ENCODE data around the gene HMGB3. TPM values are rescaled to one million over a fixed set of nuclear protein-coding genes. Genes with fewer than 3 reads are reported as not detected.

HMGB3 gene
- total and polyA plus RNA-seq, 2 donors (not counting 1 experiment from before 2014, with no cell fraction given): 0.51 to 1.6 TPM

GRCh38 chrX:150934453-150934852, 48.7 kb upstream of the HMGB3 start:
- TF ChIP-seq CTCF (IDR thresholded peaks at IDR 0.05): no peak
- TF ChIP-seq EZH2 (IDR thresholded peaks at IDR 0.05; ENCODE audit: borderline replicate concordance, insufficient read depth, low read depth, low read length, poor library complexity, severe bottlenecking): no peak
- WGBS (ENCODE audit: insufficient coverage): 73% methylated on average over 4 of the region's 5 CpGs
- Histone ChIP-seq H3K27ac (ENCODE audit: low read length in 2 of 2) (no peak overlapping the region), H3K4me3 (ENCODE audit: control extremely low read depth in 1 of 5, extremely low read depth in 1 of 5, insufficient read depth in 1 of 5, low read depth in 2 of 5, low read length in 4 of 5) (no peak overlapping the region), H3K4me2 (replicated peaks; ENCODE audit: low read depth, low read length, poor library complexity, severe bottlenecking) (no peak overlapping the region), H3K27me3 (replicated peaks in 1 of 4; ENCODE audit: control extremely low read depth in 1 of 4, control insufficient read depth in 3 of 4, insufficient read depth in 4 of 4, low read length in 3 of 4) (no peaks in the 10 kb centered on the region), H3K36me3 (replicated peaks in 1 of 2; ENCODE audit: control extremely low read depth in 1 of 2, control insufficient read depth in 1 of 2, extremely low read depth in 1 of 2, insufficient read depth in 2 of 2, low read length in 1 of 2) (no peaks in the 10 kb centered on the region), H4K20me1 (ENCODE audit: control insufficient read depth, insufficient read depth, low read length, poor library complexity, severe bottlenecking) (no peaks in the 10 kb centered on the region), H3K79me2 (ENCODE audit: control insufficient read depth, insufficient read depth, low read length) (no peaks in the 10 kb centered on the region), H3K9me3 (ENCODE audit: control extremely low read depth in 1 of 3, control insufficient read depth in 2 of 3, insufficient read depth in 1 of 3, low read length in 2 of 3) (peaks cover 0 to 3% (median 0%) of the 10 kb centered on the region in 3 donors), H3K9ac (ENCODE audit: low read length) (no peak overlapping the region), H3K4me1 (ENCODE audit: control insufficient read depth in 2 of 2, insufficient read depth in 2 of 2, low read length in 2 of 2) (no peaks in the 10 kb centered on the region), H2AFZ (ENCODE audit: insufficient read depth, low read depth, low read length, poor library complexity, severe bottlenecking) (no peak overlapping the region)
- Mint-ChIP-seq H3K27ac (no peak overlapping the region), H3K4me3 (no peak overlapping the region), H3K4me1 (no peaks in the 10 kb centered on the region), H3K9me3 (ENCODE audit: insufficient read depth) (no peaks in the 10 kb centered on the region), H3K27me3 (no peaks in the 10 kb centered on the region)
- ATAC-seq (ENCODE audit: low read depth) (no peak), DNase-seq (no peak)
- CTCF ChIA-PET: no interaction called here
- POLR2A ChIA-PET: no interaction called here
- intact Hi-C loops (cut with micrococcal nuclease): no loop called here

- H3K4me3 Mint-ChIP-seq: no peak overlapping the region
- no peaks in the 10 kb centered on the region for H3K27me3 Mint-ChIP-seq
- ChIA-PET POLR2A (no interaction called here), CTCF (no interaction called here)
- Histone ChIP-seq H3K9ac (ENCODE audit: low read length) (no peak overlapping the region), H4K20me1 (ENCODE audit: control insufficient read depth, insufficient read depth, low read length, poor library complexity, severe bottlenecking) (no peaks in the 10 kb centered on the region), H3K4me1 (ENCODE audit: control insufficient read depth in 2 of 2, insufficient read depth in 2 of 2, low read length in 2 of 2) (no peaks in the 10 kb centered on the region), H3K27ac (ENCODE audit: low read length in 2 of 2) (no peak overlapping the region), H3K4me3 (ENCODE audit: control extremely low read depth in 1 of 5, extremely low read depth in 1 of 5, insufficient read depth in 1 of 5, low read depth in 2 of 5, low read length in 4 of 5) (no peak overlapping the region), H3K4me2 (replicated peaks; ENCODE audit: low read depth, low read length, poor library complexity, severe bottlenecking) (no peak overlapping the region), H3K36me3 (replicated peaks in 1 of 2; ENCODE audit: control extremely low read depth in 1 of 2, control insufficient read depth in 1 of 2, extremely low read depth in 1 of 2, insufficient read depth in 2 of 2, low read length in 1 of 2) (no peaks in the 10 kb centered on the region), H3K9me3 (ENCODE audit: control extremely low read depth in 1 of 3, control insufficient read depth in 2 of 3, insufficient read depth in 1 of 3, low read length in 2 of 3) (peaks cover 0 to 3% (median 0%) of the 10 kb centered on the region in 3 donors), H2AFZ (ENCODE audit: insufficient read depth, low read depth, low read length, poor library complexity, severe bottlenecking) (no peak overlapping the region), H3K79me2 (ENCODE audit: control insufficient read depth, insufficient read depth, low read length) (no peaks in the 10 kb centered on the region), H3K27me3 (replicated peaks in 1 of 4; ENCODE audit: control extremely low read depth in 1 of 4, control insufficient read depth in 3 of 4, insufficient read depth in 4 of 4, low read length in 3 of 4) (no peaks in the 10 kb centered on the region)
- H3K27ac Mint-ChIP-seq: no peak overlapping the region
- ATAC-seq (ENCODE audit: low read depth) (no peak), DNase-seq (no peak)
- H3K4me1 Mint-ChIP-seq: no peaks in the 10 kb centered on the region
- intact Hi-C loops (cut with micrococcal nuclease): no loop called here
- 92% methylated on average over 7 of the region's 7 CpGs for WGBS (ENCODE audit: insufficient coverage)
- TF ChIP-seq EZH2 (IDR thresholded peaks at IDR 0.05; ENCODE audit: borderline replicate concordance, insufficient read depth, low read depth, low read length, poor library complexity, severe bottlenecking): no peak
- no peak for TF ChIP-seq CTCF (IDR thresholded peaks at IDR 0.05)
- H3K9me3 Mint-ChIP-seq (ENCODE audit: insufficient read depth): no peaks in the 10 kb centered on the region
Measured at GRCh38 chrX:150935467-150935866, 47.7 kb upstream of the HMGB3 start.
